ENCODE data around the gene SLC6A6. TPM values are rescaled to one million over a fixed set of nuclear protein-coding genes. Genes with fewer than 3 reads are reported as not detected.

Gene SLC6A6
- total and polyA plus RNA-seq, 10 of the 15 experiments (the other 5 are each of a cell fraction or from before 2014, with no cell fraction given), result 5.6 to 47.0 (median 20.2) TPM

DNA sequence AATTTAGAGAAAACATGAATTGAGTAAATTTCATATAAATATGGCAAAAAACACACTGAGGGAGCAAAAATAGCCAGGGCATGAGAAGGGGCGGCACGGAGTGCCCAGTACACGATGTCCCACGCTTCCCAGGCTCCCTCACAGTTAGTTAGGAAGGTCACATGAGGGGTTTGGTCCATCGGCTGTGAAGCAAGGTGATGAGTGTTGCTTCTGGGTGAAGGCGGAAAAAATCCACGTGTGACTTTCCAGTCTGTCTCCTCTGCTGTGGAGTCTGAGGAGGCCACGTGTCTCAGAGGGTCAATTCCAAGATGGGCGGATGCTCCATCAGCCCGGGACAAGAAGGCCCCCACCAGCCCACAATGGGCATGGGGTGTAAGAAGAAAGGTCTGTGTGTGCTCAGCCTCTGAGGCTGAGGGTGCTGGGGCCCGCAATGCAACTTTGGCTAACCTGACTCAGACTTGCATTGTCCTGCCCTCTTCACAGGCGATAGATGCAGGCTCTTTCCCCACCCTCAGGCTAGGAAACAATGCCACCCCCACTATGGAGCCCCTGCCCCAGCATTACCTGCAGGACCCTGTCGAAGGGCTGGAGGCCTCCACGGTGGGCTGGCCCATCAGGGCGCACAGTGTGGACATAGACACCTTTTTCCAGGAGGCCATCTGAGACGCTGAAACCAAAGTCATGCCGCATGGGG lies 92.0 kb downstream of the SLC6A6 start:
- Histone ChIP-seq H3K9ac (ENCODE audit: control insufficient read depth, insufficient read depth, low read length) (no peak overlapping the region), H2AFZ (ENCODE audit: control insufficient read depth, low read depth, low read length) (no peak overlapping the region), H3K4me2 (ENCODE audit: control insufficient read depth, insufficient read depth) (no peak overlapping the region), H4K20me1 (ENCODE audit: control insufficient read depth, insufficient read depth) (no peaks in the 10 kb centered on the region), H3K4me1 (ENCODE audit: control insufficient read depth, insufficient read depth, low read length) (no peaks in the 10 kb centered on the region), H3K4me3 (no peak overlapping the region), H3K27ac (ENCODE audit: control insufficient read depth, insufficient read depth) (no peak overlapping the region), H3K27me3 (replicated peaks in 1 of 2; ENCODE audit: control insufficient read depth in 2 of 2, insufficient read depth in 2 of 2, low read length in 1 of 2) (no peaks in the 10 kb centered on the region), H3K79me2 (ENCODE audit: control insufficient read depth, insufficient read depth, low read length) (no peaks in the 10 kb centered on the region), H3K9me3 (replicated peaks; ENCODE audit: control insufficient read depth, insufficient read depth, low read length) (no peaks in the 10 kb centered on the region), H3K36me3 (ENCODE audit: control insufficient read depth in 2 of 2, insufficient read depth in 2 of 2, low read length in 1 of 2) (peaks cover 0 to under 1% of the 10 kb centered on the region in 2 experiments; a peak in 2 of 4 replicates)
- in situ Hi-C loops (cut with MboI) (no loop called here), intact Hi-C loops (cut with micrococcal nuclease; ENCODE audit: unreplicated experiment) (no loop called here)
- no peak for FAIRE-seq
- ChIA-PET CTCF (no interaction called here), RAD21 (ENCODE audit: unreplicated experiment) (no interaction called here), SMC1A (ENCODE audit: uncharacterized antibody, unreplicated experiment) (no interaction called here), POLR2A (no interaction called here)
- ATAC-seq, result no peak
- no TSS peak for BruUV-seq (replicated peaks)
- no peak for DNase-seq (ENCODE audit: low read depth, low spot score)
- WGBS (ENCODE audit: insufficient coverage, insufficient replicate concordance, low lambda C conversion rate, missing lambda C conversion rate), result 77% methylated on average over 16 of the region's 17 CpGs
- no peak for TF ChIP-seq POLR2A (IDR thresholded peaks at IDR 0.05; ENCODE audit: low read depth, low read length)
- no peak for TF ChIP-seq TAF1 (IDR thresholded peaks at IDR 0.05; ENCODE audit: borderline replicate concordance, low read depth, low read length)
- no peak for TF ChIP-seq SKIL (IDR thresholded peaks at IDR 0.05; ENCODE audit: low read depth, poor library complexity, severe bottlenecking)
- TF ChIP-seq SIX5 (IDR thresholded peaks at IDR 0.05; ENCODE audit: low read depth, low read length, severe bottlenecking), result no peak
- no peak for TF ChIP-seq CEBPB (IDR thresholded peaks at IDR 0.05; ENCODE audit: borderline replicate concordance in 1 of 2, low read depth in 2 of 2, low read length in 2 of 2)
- TF ChIP-seq DPF2 (IDR thresholded peaks at IDR 0.05), result no peak
- no peak for TF ChIP-seq NFIC (IDR thresholded peaks at IDR 0.05; ENCODE audit: low read depth, low read length)
- TF ChIP-seq SMC3 (IDR thresholded peaks at IDR 0.05; ENCODE audit: borderline replicate concordance, low read length), result no peak
- no peak for TF ChIP-seq ZSCAN29 (IDR thresholded peaks at IDR 0.05)
- TF ChIP-seq ZNF217 (IDR thresholded peaks at IDR 0.05), result no peak
- TF ChIP-seq MTA2 (IDR thresholded peaks at IDR 0.05; ENCODE audit: low read depth), result no peak
- no peak for TF ChIP-seq ZBTB11 (CRISPR knock-in tag; IDR thresholded peaks at IDR 0.05)
- TF ChIP-seq ZNF384 (IDR thresholded peaks at IDR 0.05; ENCODE audit: borderline replicate concordance, low read depth, low read length), result no peak
- no peak for TF ChIP-seq TBL1XR1 (IDR thresholded peaks at IDR 0.05; ENCODE audit: low read depth, low read length)
- no peak for TF ChIP-seq SPI1 (IDR thresholded peaks at IDR 0.05; ENCODE audit: borderline replicate concordance, insufficient read depth, low read depth, low read length)
- no peak for TF ChIP-seq LARP7 (IDR thresholded peaks at IDR 0.05)

Measured in GM12878 (cell line).